IMR-90 (cell line): ENCODE data around the gene CABP4. TPM values are rescaled to one million over a fixed set of nuclear protein-coding genes. Genes with fewer than 3 reads are reported as not detected.

ENCODE experiments used
- ATAC-seq: fragments of 200-7000 bp; cut with Tn5 transposase; 2 replicates; pipeline ENCODE4 v1.9.1; 2020; ENCODE audit warnings: low read depth, mild to moderate bottlenecking, moderate library complexity
- BruUV-seq: library from RNA; stranded (reverse); fragments of 400-500 nt; replicated peaks from 2 replicates; lab custom pipeline; 2021; lab: Mats Ljungman, UMichigan
- CTCF ChIA-PET: fragments of 300-600 bp; formaldehyde crosslinking; extraction: SDS; loops from one replicate; lab custom pipeline; 2021; ENCODE audit warnings: antibody characterized with exemption; lab: Yijun Ruan, JAX
- POLR2A ChIA-PET: fragments of 300-600 bp; sonication (Branson Sonifier 250); formaldehyde crosslinking; loops from one replicate; lab custom pipeline; 2022; ENCODE audit warnings: antibody characterized with exemption; ENCODE audit not compliant: unreplicated experiment; lab: Charles Lee
- DNase-seq: peaks from one replicate; pipeline ENCODE4 v3.0.0; 2013
- H2AFZ ChIP-seq: replicated peaks from 2 replicates; pipeline ENCODE3; 2013; ENCODE audit warnings: low read length, mild to moderate bottlenecking; ENCODE audit not compliant: poor library complexity
- H2AK5ac ChIP-seq: 2 replicates; pipeline ENCODE4 v1.6.1; 2013; ENCODE audit warnings: low read depth, low read length, inconsistent platforms
- H2AK9ac ChIP-seq: replicated peaks from 2 replicates; pipeline ENCODE3; 2013; ENCODE audit warnings: mild to moderate bottlenecking, low read depth, low read length, moderate library complexity; ENCODE audit not compliant: poor library complexity
- H2BK120ac ChIP-seq: 2 replicates; pipeline ENCODE4 v1.6.1; 2013; ENCODE audit warnings: low read depth, low read length, inconsistent platforms
- H2BK15ac ChIP-seq: 3 replicates; pipeline ENCODE4 v1.6.1; 2013; ENCODE audit warnings: low read depth, low read length, inconsistent platforms
- H2BK20ac ChIP-seq: 2 replicates; pipeline ENCODE4 v1.6.1; 2013; ENCODE audit warnings: low read depth, mild to moderate bottlenecking, inconsistent platforms, low read length, moderate library complexity
- H2BK5ac ChIP-seq: 2 replicates; pipeline ENCODE4 v1.6.1; 2013; ENCODE audit warnings: mild to moderate bottlenecking, low read depth, low read length, inconsistent platforms; ENCODE audit not compliant: poor library complexity, severe bottlenecking
- H3K14ac ChIP-seq: replicated peaks from 2 replicates; pipeline ENCODE4 v1.6.1; 2013; ENCODE audit warnings: low read depth, low read length, inconsistent platforms
- H3K18ac ChIP-seq: 2 replicates; pipeline ENCODE4 v1.6.1; 2013; ENCODE audit warnings: low read depth, low read length, control low read depth
- H3K23ac ChIP-seq: 2 replicates; pipeline ENCODE4 v1.6.1; 2013; ENCODE audit warnings: low read depth, low read length, inconsistent platforms
- H3K27ac ChIP-seq: 2 replicates; pipeline ENCODE4 v1.5.1; 2013; ENCODE audit warnings: mild to moderate bottlenecking, control low read depth, low read length; ENCODE audit not compliant: insufficient read depth
- H3K27me3 ChIP-seq: 2 replicates; pipeline ENCODE4 v1.6.1; 2013; ENCODE audit warnings: low read length; ENCODE audit not compliant: control insufficient read depth, insufficient read depth
- H3K36me3 ChIP-seq: 2 replicates; pipeline ENCODE4 v1.6.1; 2013; ENCODE audit warnings: low read length, mixed read lengths; ENCODE audit not compliant: control insufficient read depth, insufficient read depth
- H3K4ac ChIP-seq: 2 replicates; pipeline ENCODE4 v1.6.1; 2013; ENCODE audit warnings: low read depth, low read length, inconsistent platforms
- H3K4me1 ChIP-seq: 2 replicates; pipeline ENCODE4 v1.6.1; 2013; ENCODE audit warnings: low read length, mixed read lengths; ENCODE audit not compliant: control insufficient read depth, insufficient read depth
- H3K4me2 ChIP-seq: 2 replicates; pipeline ENCODE4 v1.6.1; 2013; ENCODE audit warnings: low read depth, mild to moderate bottlenecking, control low read depth, low read length, moderate library complexity
- H3K4me3 ChIP-seq: 2 replicates; pipeline ENCODE4 v1.5.1; 2013; ENCODE audit warnings: low read depth, mild to moderate bottlenecking, control low read depth, low read length, moderate library complexity; ENCODE audit not compliant: insufficient read depth
- H3K56ac ChIP-seq: 2 replicates; pipeline ENCODE4 v1.6.1; 2013; ENCODE audit warnings: low read length, inconsistent platforms; ENCODE audit not compliant: insufficient read depth; ENCODE audit errors: extremely low read depth
- H3K79me1 ChIP-seq, 2 experiments: 2 replicates each; pipeline ENCODE4 v1.6.1; 2013; ENCODE audit warnings: low read length in 2 of 2, inconsistent platforms in 1 of 2, low read depth in 1 of 2
- H3K9ac ChIP-seq: 2 replicates; pipeline ENCODE4 v1.6.1; 2013; ENCODE audit warnings: low read depth, low read length, control low read depth
- H3K9me1 ChIP-seq: 2 replicates; pipeline ENCODE4 v1.6.1; 2013; ENCODE audit warnings: low read length, inconsistent platforms; ENCODE audit not compliant: insufficient read depth
- H3K9me3 ChIP-seq: 2 replicates; pipeline ENCODE4 v1.6.1; 2013; ENCODE audit warnings: low read length; ENCODE audit not compliant: control insufficient read depth, insufficient read depth
- H4K20me1 ChIP-seq: 2 replicates; pipeline ENCODE4 v1.6.1; 2013; ENCODE audit warnings: low read length, inconsistent platforms; ENCODE audit not compliant: insufficient read depth
- H4K5ac ChIP-seq: 2 replicates; pipeline ENCODE4 v1.6.1; 2013; ENCODE audit warnings: mild to moderate bottlenecking, low read depth, low read length, control low read depth
- H4K8ac ChIP-seq, 2 experiments: 2 replicates each; pipeline ENCODE4 v1.6.1; 2013; ENCODE audit warnings: low read depth in 2 of 2, low read length in 2 of 2, control low read depth in 1 of 2, inconsistent platforms in 1 of 2
- H4K91ac ChIP-seq: 2 replicates; pipeline ENCODE4 v1.6.1; 2013; ENCODE audit warnings: low read depth, low read length, inconsistent platforms; ENCODE audit not compliant: insufficient read depth
- BHLHE40 ChIP-seq: fragments of 150-350 bp; IDR thresholded peaks from 2 replicates; pipeline ENCODE4 v1.6.1; 2016; ENCODE audit warnings: mild to moderate bottlenecking, low read depth, low read length
- CEBPB ChIP-seq: IDR thresholded peaks from 2 replicates; pipeline ENCODE4 v1.6.1; 2012; ENCODE audit warnings: low read depth, low read length, improper control_type of control experiment
- CTCF ChIP-seq: conservative IDR thresholded peaks from 2 replicates; pipeline ENCODE4 v1.5.1; 2012; ENCODE audit warnings: mild to moderate bottlenecking, low read depth, low read length, improper control_type of control experiment
- ELK1 ChIP-seq: fragments of 150-350 bp; IDR thresholded peaks from 2 replicates; pipeline ENCODE4 v1.6.1; 2016; ENCODE audit warnings: low read depth, mild to moderate bottlenecking, low read length, moderate library complexity, borderline replicate concordance
- FOS ChIP-seq: fragments of 150-350 bp; IDR thresholded peaks from 2 replicates; pipeline ENCODE4 v1.6.1; 2016; ENCODE audit warnings: low read depth, low read length
- MAFK ChIP-seq: IDR thresholded peaks from 2 replicates; pipeline ENCODE4 v1.6.1; 2012; ENCODE audit warnings: low read depth, low read length, improper control_type of control experiment
- MAZ ChIP-seq: IDR thresholded peaks from 2 replicates; pipeline ENCODE4 v1.6.1; 2012; ENCODE audit warnings: low read depth, mild to moderate bottlenecking, low read length, improper control_type of control experiment, moderate library complexity, borderline replicate concordance
- MXI1 ChIP-seq: IDR thresholded peaks from 2 replicates; pipeline ENCODE4 v1.6.1; 2012; ENCODE audit warnings: low read depth, mild to moderate bottlenecking, low read length, moderate library complexity, borderline replicate concordance
- NFE2L2 ChIP-seq: fragments of 150-350 bp; IDR thresholded peaks from 2 replicates; pipeline ENCODE4 v1.6.1; 2016; ENCODE audit warnings: low read depth, mild to moderate bottlenecking, low read length
- POLR2A ChIP-seq: IDR thresholded peaks from 2 replicates; pipeline ENCODE4 v1.6.1; 2012; ENCODE audit warnings: mild to moderate bottlenecking, low read depth, low read length
- RAD21 ChIP-seq: IDR thresholded peaks from 2 replicates; pipeline ENCODE4 v1.6.1; 2012; ENCODE audit warnings: low read length, improper control_type of control experiment
- RCOR1 ChIP-seq: IDR thresholded peaks from 2 replicates; pipeline ENCODE4 v1.6.1; 2012; ENCODE audit warnings: mild to moderate bottlenecking, low read length, improper control_type of control experiment; ENCODE audit not compliant: insufficient replicate concordance
- RFX5 ChIP-seq: IDR thresholded peaks from 2 replicates; pipeline ENCODE4 v1.8.0; 2012; ENCODE audit warnings: low read depth, mild to moderate bottlenecking, low read length, moderate library complexity
- SMC3 ChIP-seq: fragments of 150-350 bp; IDR thresholded peaks from 2 replicates; pipeline ENCODE4 v1.6.1; 2016; ENCODE audit warnings: low read depth, mild to moderate bottlenecking, antibody characterized with exemption, low read length, moderate library complexity
- USF2 ChIP-seq: fragments of 150-350 bp; IDR thresholded peaks from 2 replicates; pipeline ENCODE4 v1.6.1; 2017; ENCODE audit warnings: mild to moderate bottlenecking, antibody characterized with exemption, low read length, low read depth
- WGBS, 2 experiments: methylation state at CpG; one replicate each; pipeline versions ENCODE4 v1.1.5 to v1.1.7; 2013; ENCODE audit warnings: missing lambda C conversion rate in 2 of 2; ENCODE audit not compliant: insufficient read length in 1 of 2; ENCODE audit errors: extremely low coverage in 2 of 2; 5-methylcytosine and 5-hydroxymethylcytosine counted together
- dilution Hi-C: fragments of 300-500 bp; cut with HindIII; formaldehyde crosslinking; loops from one replicate; pipeline ENCODE4 v1.14.3; 2018; ENCODE audit warnings: low sequenced_read_pairs; ENCODE audit not compliant: unreplicated experiment
- in situ Hi-C: fragments of 300-500 bp; cut with MboI; formaldehyde crosslinking; loops from 3 replicates; pipeline ENCODE4 v1.14.3; 2019; ENCODE audit warnings: low sequenced_read_pairs, inconsistent platforms, mixed read lengths
- intact Hi-C: fragments of 100-400 bp; cut with micrococcal nuclease; formaldehyde crosslinking; loops from 2 replicates; pipeline ENCODE4 v1.10.0; 2022
- polyA plus RNA-seq, 3 experiments: library from polyadenylated mRNA; depleted of rRNA; stranded (reverse); fragments of >200 nt; gene quantifications; 2 replicates each; pipeline ENCODE4 v1.2.3, GENCODE V29; 2012; ENCODE audit warnings: low replicate concordance in 1 of 3
- total RNA-seq: library from RNA; depleted of rRNA; stranded (reverse); fragments of >200 nt; gene quantifications from 2 replicates; pipeline ENCODE4 v1.2.3, GENCODE V29; 2012

Gene CABP4
- total and polyA plus RNA-seq, 2 of the 4 experiments (the other 2 are of a cell fraction) = not detected

GRCh38 chr11:67453816-67454732 lies 1.1 kb upstream of the CABP4 start:
- Histone ChIP-seq H4K20me1 (no peaks in the 10 kb centered on the region), H3K4me1 (no peaks in the 10 kb centered on the region), H3K27ac (no peak overlapping the region), H4K8ac (no peak overlapping the region), H3K18ac (no peak overlapping the region), H3K4ac (no peak overlapping the region), H3K27me3 (peaks cover 26% of the 10 kb centered on the region; the same call in 1 of the 2 replicates), H3K9me3 (no peaks in the 10 kb centered on the region), H2AK5ac (no peak overlapping the region), H2BK120ac (no peak overlapping the region), H2BK15ac (no peak overlapping the region), H3K79me1 (no peaks in the 10 kb centered on the region), H3K4me2 (no peak overlapping the region), H3K9ac (no peak overlapping the region), H2BK20ac (no peak overlapping the region), H3K14ac (no peak overlapping the region), H2AK9ac (no peak overlapping the region), H2BK5ac (no peak overlapping the region), H3K9me1 (no peaks in the 10 kb centered on the region), H3K56ac (no peak overlapping the region), H3K4me3 (no peak overlapping the region), H3K36me3 (no peaks in the 10 kb centered on the region), H2AFZ (no peak overlapping the region), H4K91ac (no peak overlapping the region), H3K23ac (no peak overlapping the region), H4K5ac (no peak overlapping the region)
- dilution Hi-C loops (no loop called here), in situ Hi-C loops (no loop called here), intact Hi-C loops (no loop called here)
- no CpG with 5 or more reads among the region's 21 CpGs for WGBS, 2 experiments
- ChIA-PET CTCF (no interaction called here), POLR2A (no interaction called here)
- BruUV-seq = no TSS peak
- DNase-seq (no peak), ATAC-seq (no peak)
- TF ChIP-seq SMC3 = no peak
- TF ChIP-seq ELK1 = no peak
- no peak for TF ChIP-seq CEBPB
- no peak for TF ChIP-seq RAD21
- no peak for TF ChIP-seq MXI1
- TF ChIP-seq USF2 = no peak
- TF ChIP-seq NFE2L2 = no peak
- TF ChIP-seq RFX5 = no peak
- TF ChIP-seq MAZ = no peak
- TF ChIP-seq MAFK = no peak
- no peak for TF ChIP-seq RCOR1
- TF ChIP-seq FOS = no peak
- no peak for TF ChIP-seq BHLHE40
- no peak for TF ChIP-seq POLR2A
- TF ChIP-seq CTCF = no peak
